GM12878 (cell line): ENCODE measurements around the gene SHANK1.

Experiments
- CTCF ChIP-seq, 3 experiments: IDR thresholded peaks in 2 of 3; conservative IDR thresholded peaks in 1 of 3; 2 replicates each; pipeline ENCODE4 v1.5.1; 2011; ENCODE audit warnings: low read depth in 3 of 3, low read length in 3 of 3, mild to moderate bottlenecking in 3 of 3, control low read depth in 2 of 3, moderate library complexity in 2 of 3, inconsistent platforms in 1 of 3, mixed read lengths in 1 of 3; ENCODE audit not compliant: control insufficient read depth in 2 of 3, insufficient read depth in 1 of 3; ENCODE audit errors: extremely low read depth in 1 of 3
- DPF2 ChIP-seq: fragments of 450-650 bp; IDR thresholded peaks from 2 replicates; pipeline ENCODE4 v1.6.1; 2017; ENCODE audit warnings: mild to moderate bottlenecking
- EZH2 ChIP-seq: IDR thresholded peaks from 2 replicates; pipeline ENCODE4 v1.6.1; 2012; ENCODE audit warnings: low read depth, mild to moderate bottlenecking, control low read depth, inconsistent platforms, low read length, borderline replicate concordance; ENCODE audit not compliant: control insufficient read depth
- IRF3 ChIP-seq: fragments of 450-650 bp; IDR thresholded peaks from 2 replicates; pipeline ENCODE4 v1.6.1; 2014; ENCODE audit warnings: mild to moderate bottlenecking
- JUNB ChIP-seq: IDR thresholded peaks from 2 replicates; pipeline ENCODE4 v1.6.1; 2016; ENCODE audit warnings: antibody characterized with exemption, mild to moderate bottlenecking
- MYC ChIP-seq: IDR thresholded peaks from 2 replicates; pipeline ENCODE4 v1.6.1; 2011; ENCODE audit warnings: mild to moderate bottlenecking, low read length, moderate library complexity, inconsistent platforms; ENCODE audit not compliant: insufficient read depth, insufficient replicate concordance, insufficient read length, severe bottlenecking
- ZNF592 ChIP-seq: fragments of 450-650 bp; IDR thresholded peaks from 2 replicates; pipeline ENCODE4 v1.6.1; 2017; ENCODE audit warnings: mild to moderate bottlenecking, moderate library complexity

- TF ChIP-seq EZH2 (no peak), MYC (no peak), DPF2 (no peak), CTCF (IDR thresholded peaks at IDR 0.05 in 2 of 3, conservative IDR thresholded peaks at IDR 0.05 in 1 of 3; ENCODE audit: control insufficient read depth in 2 of 3, extremely low read depth in 1 of 3, insufficient read depth in 1 of 3, low read depth in 3 of 3, low read length in 3 of 3) (no peak), IRF3 (no peak), ZNF592 (no peak), JUNB (no peak)
Measured at GRCh38 chr19:50651174-50651573, 68.4 kb downstream of the SHANK1 start.
